Trophoblast cell (in vitro differentiated cells and primary cell): Measurements from ENCODE around the gene DUSP10.
A peak's percentile ranks its signal among the peaks of the same experiment; 100 is the strongest.

Source experiments
- DNase-seq, 2 donors: peaks; one replicate each; pipeline ENCODE4 v3.0.0-alpha.2; 2016
- H2AFZ ChIP-seq: 2 replicates; pipeline ENCODE4 v1.6.1; 2013; ENCODE audit warnings: low read length, moderate library complexity, mild to moderate bottlenecking; ENCODE audit not compliant: insufficient read depth, poor library complexity
- H2AK5ac ChIP-seq: 2 replicates; pipeline ENCODE4 v1.6.1; 2013; ENCODE audit warnings: mild to moderate bottlenecking, low read length
- H2BK120ac ChIP-seq: 2 replicates; pipeline ENCODE4 v1.6.1; 2013; ENCODE audit warnings: low read length, mild to moderate bottlenecking, moderate library complexity; ENCODE audit not compliant: insufficient read depth, poor library complexity
- H2BK12ac ChIP-seq: 2 replicates; pipeline ENCODE4 v1.6.1; 2013; ENCODE audit warnings: mild to moderate bottlenecking, low read length, moderate library complexity
- H2BK5ac ChIP-seq: 2 replicates; pipeline ENCODE4 v1.6.1; 2013; ENCODE audit warnings: low read length, low read depth, moderate library complexity, mild to moderate bottlenecking; ENCODE audit not compliant: poor library complexity
- H3K14ac ChIP-seq: 2 replicates; pipeline ENCODE4 v1.6.1; 2013; ENCODE audit warnings: mild to moderate bottlenecking, low read length
- H3K18ac ChIP-seq: 2 replicates; pipeline ENCODE4 v1.6.1; 2013; ENCODE audit warnings: mild to moderate bottlenecking, low read length
- H3K23ac ChIP-seq: 2 replicates; pipeline ENCODE4 v1.6.1; 2013; ENCODE audit warnings: low read length
- H3K27ac ChIP-seq: 2 replicates; pipeline ENCODE4 v1.5.1; 2013; ENCODE audit warnings: low read depth, mild to moderate bottlenecking, inconsistent platforms, low read length, moderate library complexity
- H3K27me3 ChIP-seq: 2 replicates; pipeline ENCODE4 v1.6.1; 2013; ENCODE audit warnings: inconsistent platforms, mild to moderate bottlenecking, low read length, moderate library complexity; ENCODE audit not compliant: insufficient read depth
- H3K36me3 ChIP-seq, 2 experiments: 1 replicate in 1 of 2; 2 replicates in 1 of 2; pipeline ENCODE4 v1.6.1; 2013; ENCODE audit warnings: low read length in 2 of 2, mild to moderate bottlenecking in 2 of 2, moderate library complexity in 1 of 2; ENCODE audit not compliant: insufficient read depth in 2 of 2, control insufficient read depth in 1 of 2
- H3K4ac ChIP-seq: 2 replicates; pipeline ENCODE4 v1.6.1; 2013; ENCODE audit warnings: low read depth, mild to moderate bottlenecking, low read length, moderate library complexity
- H3K4me1 ChIP-seq, 2 experiments: 1 replicate in 1 of 2; 2 replicates in 1 of 2; pipeline ENCODE4 v1.6.1; 2013; ENCODE audit warnings: low read length in 2 of 2, mild to moderate bottlenecking in 2 of 2, moderate library complexity in 1 of 2; ENCODE audit not compliant: insufficient read depth in 2 of 2, control insufficient read depth in 1 of 2
- H3K4me2 ChIP-seq: 2 replicates; pipeline ENCODE4 v1.6.1; 2013; ENCODE audit warnings: inconsistent platforms, mild to moderate bottlenecking, low read length, moderate library complexity
- H3K4me3 ChIP-seq: 2 replicates; pipeline ENCODE4 v1.5.1; 2013; ENCODE audit warnings: mild to moderate bottlenecking, low read depth, low read length, inconsistent platforms
- H3K79me1 ChIP-seq: one replicate; pipeline ENCODE4 v1.6.1; 2013; ENCODE audit warnings: low read length
- H3K79me2 ChIP-seq: 2 replicates; pipeline ENCODE4 v1.6.1; 2013; ENCODE audit warnings: low read length, mild to moderate bottlenecking; ENCODE audit not compliant: control insufficient read depth, insufficient read depth, poor library complexity
- H3K9ac ChIP-seq: 2 replicates; pipeline ENCODE4 v1.6.1; 2013; ENCODE audit warnings: mild to moderate bottlenecking, low read length
- H3K9me3 ChIP-seq: 2 replicates; pipeline ENCODE4 v1.6.1; 2013; ENCODE audit warnings: low read depth, mild to moderate bottlenecking, control low read depth, inconsistent platforms, low read length; ENCODE audit not compliant: insufficient read depth
- H4K12ac ChIP-seq: 2 replicates; pipeline ENCODE4 v1.6.1; 2013; ENCODE audit warnings: low read depth, mild to moderate bottlenecking, low read length, moderate library complexity
- H4K8ac ChIP-seq: 2 replicates; pipeline ENCODE4 v1.6.1; 2013; ENCODE audit warnings: low read depth, mild to moderate bottlenecking, low read length, moderate library complexity
- H4K91ac ChIP-seq: one replicate; pipeline ENCODE4 v1.6.1; 2013; ENCODE audit warnings: low read depth, mild to moderate bottlenecking, low read length, moderate library complexity
- WGBS: extraction: QIAGEN DNeasy Blood & Tissue Kit; methylation state at CpG from one replicate; pipeline ENCODE4 v1.1.7; 2013; ENCODE audit warnings: missing lambda C conversion rate; ENCODE audit not compliant: insufficient read length, insufficient coverage; ENCODE audit errors: extremely low coverage; 5-methylcytosine and 5-hydroxymethylcytosine counted together

The DUSP10 gene

DNA sequence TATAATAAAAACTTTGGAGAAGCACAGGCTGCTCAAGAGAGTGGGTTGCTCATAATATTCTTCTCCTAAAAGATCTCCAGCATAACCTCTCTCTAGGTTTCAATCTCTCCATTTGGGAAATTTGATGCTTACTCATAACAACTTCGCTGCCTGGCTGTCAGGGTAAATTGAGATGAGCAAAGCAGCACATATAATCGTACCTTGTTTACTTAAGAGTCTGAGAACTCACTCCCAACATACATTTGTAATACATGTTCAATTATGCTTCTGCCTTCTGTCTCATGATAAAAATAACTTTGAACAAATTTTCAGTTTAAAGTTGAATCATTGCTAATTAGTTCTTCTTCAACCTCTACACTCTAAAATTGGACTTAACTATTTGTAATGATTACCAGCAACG is 68.9 kb downstream of the DUSP10 start:
- H3K36me3 ChIP-seq: no peaks in the 10 kb centered on the region
- no peak overlapping the region for H2BK5ac ChIP-seq
- H3K4me1 ChIP-seq: no peaks in the 10 kb centered on the region
- H3K4me2 ChIP-seq: no peak overlapping the region
- H3K9me3 ChIP-seq: no peaks in the 10 kb centered on the region
- no peaks in the 10 kb centered on the region for H3K79me1 ChIP-seq
- no peak overlapping the region for H3K18ac ChIP-seq
- H4K91ac ChIP-seq: no peak overlapping the region
- H3K14ac ChIP-seq: no peak overlapping the region
- no peak overlapping the region for H3K4me3 ChIP-seq
- no peak overlapping the region for H2BK12ac ChIP-seq
- H3K27me3 ChIP-seq: no peaks in the 10 kb centered on the region
- no peak for DNase-seq
- H2BK120ac ChIP-seq: no peak overlapping the region
- H2AFZ ChIP-seq: no peak overlapping the region
- no CpG with 5 or more reads among the region's 3 CpGs for WGBS
- H4K8ac ChIP-seq: no peak overlapping the region
- H3K79me2 ChIP-seq: no peaks in the 10 kb centered on the region
- no peak overlapping the region for H3K9ac ChIP-seq
- H2AK5ac ChIP-seq: no peak overlapping the region
- H3K27ac ChIP-seq: no peak overlapping the region
- no peak overlapping the region for H4K12ac ChIP-seq
- no peak overlapping the region for H3K4ac ChIP-seq
- no peak overlapping the region for H3K23ac ChIP-seq

DNA sequence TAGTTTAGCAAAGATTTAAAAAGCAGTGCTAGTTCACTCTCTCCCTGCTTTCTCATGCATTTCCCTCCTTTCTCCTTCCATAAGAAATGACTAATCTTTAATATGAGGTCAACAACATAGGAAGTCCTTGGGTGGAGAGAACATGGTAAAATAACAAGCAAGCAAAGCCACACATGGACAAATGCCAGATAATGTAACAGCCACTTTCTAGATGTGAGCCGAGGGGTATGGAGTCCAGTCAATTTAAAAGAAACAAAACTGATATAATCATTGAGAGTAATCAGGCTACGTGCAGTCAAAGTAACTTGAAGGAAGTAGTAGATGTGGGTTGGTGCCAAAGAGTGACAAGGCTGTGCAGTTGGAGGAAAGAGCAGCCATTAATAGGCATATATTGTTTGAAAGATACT is 69.6 kb downstream of the DUSP10 start:
- H2BK120ac ChIP-seq: no peak overlapping the region
- H3K79me1 ChIP-seq: no peaks in the 10 kb centered on the region
- H2BK5ac ChIP-seq: no peak overlapping the region
- no peak overlapping the region for H3K4me2 ChIP-seq
- H2AFZ ChIP-seq: no peak overlapping the region
- H3K4me3 ChIP-seq: no peak overlapping the region
- WGBS: no CpG with 5 or more reads among the region's 2 CpGs
- no peak overlapping the region for H2AK5ac ChIP-seq
- no peak overlapping the region for H3K23ac ChIP-seq
- H3K14ac ChIP-seq: no peak overlapping the region
- no peak overlapping the region for H3K27ac ChIP-seq
- no peak for DNase-seq
- H3K79me2 ChIP-seq: no peaks in the 10 kb centered on the region
- H4K12ac ChIP-seq: no peak overlapping the region
- H3K9me3 ChIP-seq: no peaks in the 10 kb centered on the region
- H3K18ac ChIP-seq: no peak overlapping the region
- no peaks in the 10 kb centered on the region for H3K4me1 ChIP-seq
- H3K27me3 ChIP-seq: no peaks in the 10 kb centered on the region
- H3K4ac ChIP-seq: no peak overlapping the region
- no peak overlapping the region for H4K8ac ChIP-seq
- H3K9ac ChIP-seq: no peak overlapping the region
- H3K36me3 ChIP-seq: no peaks in the 10 kb centered on the region
- no peak overlapping the region for H4K91ac ChIP-seq
- no peak overlapping the region for H2BK12ac ChIP-seq

DNA sequence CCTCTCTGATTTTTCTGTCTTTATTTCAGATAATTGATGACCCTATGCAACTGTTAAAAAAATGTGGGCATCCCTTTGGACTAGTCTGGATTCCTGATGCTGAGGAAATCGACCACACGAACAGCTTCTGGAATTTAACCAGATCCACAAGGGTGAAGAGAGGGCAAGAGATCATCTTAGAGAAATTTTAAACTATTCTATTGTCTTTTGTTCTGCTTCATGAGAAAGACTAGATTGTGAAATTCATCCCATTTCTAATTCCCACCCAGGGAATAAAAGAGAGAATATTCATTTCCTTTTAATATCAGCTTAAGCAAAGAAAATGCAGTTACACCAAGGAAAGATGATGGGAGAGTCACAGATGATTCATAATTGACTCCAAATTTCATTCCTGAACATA is 71.8 kb downstream of the DUSP10 start:
- Histone ChIP-seq H3K4me2 (no peak overlapping the region), H3K4ac (no peak overlapping the region), H2BK120ac (no peak overlapping the region), H3K4me3 (no peak overlapping the region), H3K79me2 (no peaks in the 10 kb centered on the region), H3K27ac (no peak overlapping the region), H2AFZ (no peak overlapping the region), H3K23ac (no peak overlapping the region), H3K79me1 (no peaks in the 10 kb centered on the region), H3K9me3 (no peaks in the 10 kb centered on the region), H2BK12ac (no peak overlapping the region), H4K8ac (no peak overlapping the region), H2BK5ac (no peak overlapping the region), H3K18ac (no peak overlapping the region), H3K9ac (no peak overlapping the region), H3K27me3 (no peaks in the 10 kb centered on the region), H2AK5ac (no peak overlapping the region), H4K12ac (no peak overlapping the region), H3K14ac (no peak overlapping the region), H3K36me3 (no peaks in the 10 kb centered on the region), H3K4me1 (no peaks in the 10 kb centered on the region), H4K91ac (no peak overlapping the region)
- no CpG with 5 or more reads among the region's 2 CpGs for WGBS
- no peak for DNase-seq

DNA sequence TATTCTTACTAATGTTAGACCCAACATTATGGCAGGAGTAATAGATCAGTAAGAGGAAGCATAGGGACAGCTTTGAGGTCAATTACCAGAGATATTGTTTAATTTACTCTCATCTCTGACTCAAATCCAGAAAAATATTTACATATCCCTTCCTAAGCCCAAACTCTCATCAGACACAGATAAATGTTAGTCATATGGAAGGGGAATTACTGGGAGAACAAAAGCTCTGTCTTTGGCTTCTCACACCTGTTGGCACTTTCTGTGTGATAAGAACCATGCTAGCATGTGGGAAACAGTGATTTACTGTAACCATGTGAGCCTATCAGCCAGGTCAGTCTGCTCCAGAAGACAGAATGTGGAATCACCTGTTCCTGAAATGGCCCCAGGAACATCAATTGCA is 72.4 kb downstream of the DUSP10 start:
- H3K9ac ChIP-seq: no peak overlapping the region
- no peak overlapping the region for H2BK5ac ChIP-seq
- H2BK12ac ChIP-seq: no peak overlapping the region
- no peaks in the 10 kb centered on the region for H3K79me1 ChIP-seq
- no peak overlapping the region for H3K23ac ChIP-seq
- H2AFZ ChIP-seq: no peak overlapping the region
- H3K79me2 ChIP-seq: no peaks in the 10 kb centered on the region
- no peak overlapping the region for H3K27ac ChIP-seq
- no peak for DNase-seq
- H3K27me3 ChIP-seq: no peaks in the 10 kb centered on the region
- no peak overlapping the region for H2AK5ac ChIP-seq
- H3K4me2 ChIP-seq: no peak overlapping the region
- no peak overlapping the region for H3K4me3 ChIP-seq
- H4K91ac ChIP-seq: peak overlapping the region; percentile 14
- no peak overlapping the region for H3K14ac ChIP-seq
- H3K4me1 ChIP-seq: no peaks in the 10 kb centered on the region
- no peak overlapping the region for H3K4ac ChIP-seq
- no peak overlapping the region for H2BK120ac ChIP-seq
- no peak overlapping the region for H4K8ac ChIP-seq
- no peaks in the 10 kb centered on the region for H3K9me3 ChIP-seq
- no peaks in the 10 kb centered on the region for H3K36me3 ChIP-seq
- H3K18ac ChIP-seq: no peak overlapping the region
- H4K12ac ChIP-seq: no peak overlapping the region

DNA sequence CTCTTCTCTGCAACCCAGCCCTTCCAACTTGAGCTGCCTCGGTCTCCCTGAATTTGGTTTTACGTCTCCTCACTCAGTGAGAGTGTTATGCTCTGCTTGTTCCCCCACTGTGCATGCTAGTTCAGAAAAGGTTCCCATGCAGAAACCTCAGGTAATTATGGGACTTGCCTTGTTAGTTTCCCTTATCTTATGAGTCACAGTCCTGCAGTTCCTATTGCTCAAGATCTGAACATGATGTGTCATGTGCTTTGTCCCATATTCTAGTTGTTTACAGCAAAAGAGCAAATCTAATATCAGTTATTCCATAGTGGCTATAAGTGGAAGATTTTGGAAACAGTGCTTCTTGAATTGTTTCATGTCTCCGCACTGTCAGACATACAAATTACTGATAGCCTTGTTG is 74.4 kb downstream of the DUSP10 start:
- no peak overlapping the region for H3K4me2 ChIP-seq
- H3K4me1 ChIP-seq: no peaks in the 10 kb centered on the region
- no peak overlapping the region for H2AFZ ChIP-seq
- H3K9me3 ChIP-seq: no peaks in the 10 kb centered on the region
- H4K8ac ChIP-seq: no peak overlapping the region
- no peak overlapping the region for H2AK5ac ChIP-seq
- H3K79me2 ChIP-seq: no peaks in the 10 kb centered on the region
- peak; percentile 12 to 77 for DNase-seq
- WGBS: no CpG with 5 or more reads among the region's 3 CpGs
- H3K27ac ChIP-seq: no peak overlapping the region
- H3K4me3 ChIP-seq: no peak overlapping the region
- no peak overlapping the region for H4K91ac ChIP-seq
- no peaks in the 10 kb centered on the region for H3K27me3 ChIP-seq
- H3K18ac ChIP-seq: no peak overlapping the region
- H3K79me1 ChIP-seq: no peaks in the 10 kb centered on the region
- H2BK12ac ChIP-seq: no peak overlapping the region
- no peak overlapping the region for H3K23ac ChIP-seq
- H3K9ac ChIP-seq: no peak overlapping the region
- H3K36me3 ChIP-seq: no peaks in the 10 kb centered on the region
- H2BK120ac ChIP-seq: no peak overlapping the region
- no peak overlapping the region for H4K12ac ChIP-seq
- H3K14ac ChIP-seq: no peak overlapping the region
- H3K4ac ChIP-seq: no peak overlapping the region
- H2BK5ac ChIP-seq: no peak overlapping the region
